Fibroblast of pulmonary artery (primary cell): ENCODE data around the gene ZNF189.
A peak's percentile ranks its signal among the peaks of the same experiment; 100 is the strongest.

Source experiments
- DNase-seq: peaks from one replicate; pipeline ENCODE4 v3.0.0-alpha.2; 2010; ENCODE audit warnings: low read depth
- H3K4me3 ChIP-seq: replicated peaks from 2 replicates; pipeline ENCODE4 v1.5.1; 2011; ENCODE audit warnings: low read depth, mild to moderate bottlenecking, control low read depth, low read length, moderate library complexity
- TF ChIP-seq, protein P1 (sequence below): IDR thresholded peaks from 2 replicates; pipeline ENCODE4 v1.5.1; 2011; ENCODE audit warnings: mild to moderate bottlenecking, control low read depth, low read length, inconsistent platforms; ENCODE audit errors: missing control alignments

ZNF189 gene

DNA sequence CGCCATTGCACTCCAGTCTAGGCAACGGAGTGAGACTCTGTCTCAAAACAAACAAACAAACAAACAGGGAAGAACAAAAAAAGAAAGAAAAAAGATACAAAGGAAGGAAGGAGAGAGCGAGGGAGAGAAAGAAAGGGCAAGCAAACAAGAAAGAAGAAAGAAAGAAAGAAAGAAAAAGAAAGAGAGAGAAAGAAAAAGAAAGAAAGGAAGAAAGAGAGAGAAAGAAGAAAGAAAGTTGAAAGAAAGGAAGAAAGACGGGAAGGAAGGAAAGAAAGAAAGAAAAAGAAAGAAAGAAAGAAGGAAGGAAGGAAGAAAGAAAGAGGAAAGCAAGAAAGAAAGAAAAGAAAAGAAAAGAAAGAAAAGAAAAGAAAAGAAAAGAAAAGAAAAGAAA is 50.0 kb downstream of the ZNF189 start:
- no peak overlapping the region for H3K4me3 ChIP-seq
- TF ChIP-seq, protein P1, sequence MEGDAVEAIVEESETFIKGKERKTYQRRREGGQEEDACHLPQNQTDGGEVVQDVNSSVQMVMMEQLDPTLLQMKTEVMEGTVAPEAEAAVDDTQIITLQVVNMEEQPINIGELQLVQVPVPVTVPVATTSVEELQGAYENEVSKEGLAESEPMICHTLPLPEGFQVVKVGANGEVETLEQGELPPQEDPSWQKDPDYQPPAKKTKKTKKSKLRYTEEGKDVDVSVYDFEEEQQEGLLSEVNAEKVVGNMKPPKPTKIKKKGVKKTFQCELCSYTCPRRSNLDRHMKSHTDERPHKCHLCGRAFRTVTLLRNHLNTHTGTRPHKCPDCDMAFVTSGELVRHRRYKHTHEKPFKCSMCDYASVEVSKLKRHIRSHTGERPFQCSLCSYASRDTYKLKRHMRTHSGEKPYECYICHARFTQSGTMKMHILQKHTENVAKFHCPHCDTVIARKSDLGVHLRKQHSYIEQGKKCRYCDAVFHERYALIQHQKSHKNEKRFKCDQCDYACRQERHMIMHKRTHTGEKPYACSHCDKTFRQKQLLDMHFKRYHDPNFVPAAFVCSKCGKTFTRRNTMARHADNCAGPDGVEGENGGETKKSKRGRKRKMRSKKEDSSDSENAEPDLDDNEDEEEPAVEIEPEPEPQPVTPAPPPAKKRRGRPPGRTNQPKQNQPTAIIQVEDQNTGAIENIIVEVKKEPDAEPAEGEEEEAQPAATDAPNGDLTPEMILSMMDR: no peak
- no peak for DNase-seq

DNA sequence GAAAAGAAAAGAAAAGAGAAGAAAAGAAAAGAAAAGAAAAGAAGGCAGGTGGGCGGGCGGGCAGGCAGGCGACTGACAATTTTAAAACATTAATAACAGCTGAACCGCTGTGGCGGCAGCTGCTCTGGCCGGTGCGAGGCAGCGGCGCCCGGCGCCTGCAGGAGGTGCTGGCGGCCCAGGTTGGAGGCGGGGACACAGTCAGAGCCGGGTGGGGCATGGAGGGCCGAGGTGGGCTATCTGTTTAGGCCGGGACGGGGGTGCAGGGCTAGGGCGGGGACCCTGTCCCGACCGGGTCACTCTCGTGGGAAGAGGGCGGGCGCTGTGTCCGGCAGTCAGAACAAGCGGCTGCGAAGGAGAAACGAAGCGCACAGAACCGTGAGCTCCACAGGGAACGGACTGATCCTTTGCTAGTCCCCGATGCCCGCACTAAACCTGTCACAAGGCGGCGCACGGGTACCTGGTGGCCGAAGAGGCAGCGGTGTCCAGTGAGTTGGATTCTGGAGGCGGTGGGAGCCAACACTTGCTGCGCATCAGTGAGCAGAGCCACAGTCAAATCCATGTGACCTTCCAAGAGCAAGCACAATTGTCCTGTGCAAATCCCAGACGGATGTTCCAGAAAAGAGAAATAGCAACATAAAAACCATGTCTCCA is 50.5 kb downstream of the ZNF189 start:
- TF ChIP-seq, protein P1: peak; percentile 41
- peak overlapping the region; percentile 61 for H3K4me3 ChIP-seq
- DNase-seq: peak; percentile 59

DNA sequence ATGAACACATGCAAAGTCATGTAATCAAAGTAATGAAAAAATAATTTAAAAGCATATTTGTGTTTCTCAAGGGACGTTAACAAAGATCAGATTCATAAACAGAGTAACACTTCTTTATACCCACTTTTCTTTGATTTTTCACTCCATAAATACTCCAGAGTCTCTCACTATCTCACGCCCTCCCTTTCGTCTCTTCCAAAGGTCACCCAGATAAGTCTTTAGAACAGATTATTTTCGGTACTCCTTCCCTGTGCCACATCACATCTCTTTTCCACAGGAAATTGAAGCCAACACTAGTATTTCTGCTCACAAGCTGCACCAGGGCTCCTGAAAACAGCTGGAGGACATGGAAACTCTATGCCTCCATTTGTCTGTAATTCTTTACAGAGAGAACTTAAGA is 52.3 kb downstream of the ZNF189 start:
- TF ChIP-seq, protein P1: no peak
- DNase-seq: no peak

DNA sequence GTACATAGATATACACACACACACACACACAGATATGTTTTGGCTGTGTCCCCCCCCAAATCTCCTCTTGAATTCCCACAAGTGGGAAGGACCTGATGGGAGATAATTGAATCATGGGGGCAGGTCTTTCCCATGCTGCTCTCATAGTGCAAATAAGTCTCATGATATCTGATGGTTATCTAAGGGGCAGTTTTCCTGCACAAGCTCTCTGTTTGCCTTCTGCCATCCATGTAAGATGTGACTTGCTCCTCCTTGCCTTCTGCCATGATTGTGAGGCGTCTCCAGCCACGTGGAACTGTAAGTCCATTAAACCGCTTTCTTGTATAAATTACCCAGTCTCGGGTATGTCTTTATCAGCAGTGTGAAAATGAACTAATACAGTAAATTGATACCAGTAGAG is 52.8 kb downstream of the ZNF189 start:
- no peak for DNase-seq
- no peak overlapping the region for H3K4me3 ChIP-seq
- TF ChIP-seq, protein P1: no peak

More for the DNA sequence above, 52.3 kb downstream of the ZNF189 start:
- no peak overlapping the region for H3K4me3 ChIP-seq

DNA sequence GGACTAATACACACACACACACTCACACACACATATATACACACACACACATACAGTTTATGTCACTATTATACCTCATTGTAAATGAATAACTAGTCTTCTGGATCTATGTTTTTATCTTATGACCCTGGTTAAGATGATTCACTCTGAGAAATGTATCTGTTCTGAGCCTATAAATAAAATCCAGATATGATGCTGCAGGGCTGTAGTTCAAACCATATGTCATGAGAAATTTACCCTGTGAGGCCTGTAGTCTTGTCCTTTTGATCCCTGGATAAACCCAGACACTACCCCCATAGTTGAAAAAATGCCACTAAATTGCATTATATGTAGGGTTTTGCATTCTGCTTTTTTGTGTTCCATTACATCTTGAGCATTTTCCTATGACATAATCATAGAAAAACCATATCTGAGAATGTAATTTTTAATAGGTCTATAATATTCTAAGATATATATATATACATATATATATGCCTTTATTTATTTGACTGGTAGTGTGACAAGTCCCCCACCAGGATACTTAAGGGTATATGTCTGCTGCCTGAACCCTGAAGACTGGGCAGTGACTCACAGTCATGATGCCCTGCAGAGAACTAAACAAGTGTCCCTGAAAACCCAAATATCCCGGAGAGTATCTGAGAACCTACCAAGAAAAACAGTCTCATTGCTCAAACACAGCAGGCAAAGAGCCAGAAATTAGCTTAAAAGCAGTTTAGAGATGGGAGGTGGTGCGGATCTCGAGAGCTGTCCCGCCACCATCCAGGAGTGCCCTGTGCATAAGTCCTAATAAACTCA is 55.3 kb downstream of the ZNF189 start:
- no peak overlapping the region for H3K4me3 ChIP-seq
- TF ChIP-seq, protein P1: no peak
- no peak for DNase-seq

DNA sequence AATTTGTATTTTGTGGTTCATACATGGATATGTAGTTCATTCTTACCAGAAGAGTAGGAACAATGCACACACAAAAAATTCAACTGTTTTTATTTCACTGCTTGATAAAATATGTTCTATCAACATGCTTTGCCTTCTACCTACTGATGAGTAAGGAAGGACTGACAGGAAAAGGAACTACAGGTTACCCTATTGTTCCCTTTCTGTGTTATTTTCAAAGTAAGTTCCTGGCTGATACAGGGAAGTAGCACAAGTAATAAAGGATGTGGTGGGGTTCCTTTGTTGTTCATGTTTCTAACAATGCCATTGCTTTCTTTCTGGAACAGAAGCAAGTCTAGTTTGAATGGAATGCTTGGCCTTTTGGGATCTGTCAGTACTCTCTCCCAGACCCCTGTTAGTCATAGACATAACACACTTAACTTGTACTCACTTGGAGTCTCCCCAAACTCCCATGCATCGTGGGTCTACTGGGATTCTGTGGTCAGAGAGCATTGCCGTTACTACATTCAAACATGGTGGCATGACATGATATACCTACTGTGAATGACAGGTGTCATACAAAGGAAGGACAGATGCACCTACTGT is 57.1 kb downstream of the ZNF189 start:
- peak; percentile 25 for DNase-seq
- TF ChIP-seq, protein P1: no peak

More for the DNA sequence above, 57.1 kb downstream of the ZNF189 start:
- no peak overlapping the region for H3K4me3 ChIP-seq
